Measurements from ENCODE around the gene GRAMD1C.

The GRAMD1C gene

GRCh38 chr3:113979916-113980315 is 141.3 kb downstream of the GRAMD1C start:
- Histone ChIP-seq H3K4me3 (ENCODE audit: low read depth, low read length) (no peak overlapping the region), H3K36me3 (replicated peaks) (no peaks in the 10 kb centered on the region), H3K27me3 (replicated peaks) (no peaks in the 10 kb centered on the region), H3K27ac (no peak overlapping the region)
- no peak for TF ChIP-seq CTCF (IDR thresholded peaks at IDR 0.05; ENCODE audit: low read depth, low read length, missing control alignments)
- no peak for DNase-seq
- in situ Hi-C loops (cut with HindIII; ENCODE audit: low pct_ligation_motif_present, low sequenced_read_pairs): no loop called here

GRCh38 chr3:113981803-113982202 is 143.2 kb downstream of the GRAMD1C start:
- no peak for TF ChIP-seq CTCF (IDR thresholded peaks at IDR 0.05; ENCODE audit: low read depth, low read length, missing control alignments)
- Histone ChIP-seq H3K4me3 (ENCODE audit: low read depth, low read length) (no peak overlapping the region), H3K27ac (no peak overlapping the region), H3K36me3 (replicated peaks) (no peaks in the 10 kb centered on the region), H3K27me3 (replicated peaks) (no peaks in the 10 kb centered on the region)
- in situ Hi-C loops (cut with HindIII; ENCODE audit: low pct_ligation_motif_present, low sequenced_read_pairs): no loop called here
- no peak for DNase-seq

GRCh38 chr3:113983544-113983943 is 145.0 kb downstream of the GRAMD1C start:
- H3K27ac ChIP-seq: no peak overlapping the region
- DNase-seq: no peak
- in situ Hi-C loops (cut with HindIII; ENCODE audit: low pct_ligation_motif_present, low sequenced_read_pairs): no loop called here
- H3K27me3 ChIP-seq (replicated peaks): no peaks in the 10 kb centered on the region
- no peaks in the 10 kb centered on the region for H3K36me3 ChIP-seq (replicated peaks)
- TF ChIP-seq CTCF (IDR thresholded peaks at IDR 0.05; ENCODE audit: low read depth, low read length, missing control alignments): no peak
- H3K4me3 ChIP-seq (ENCODE audit: low read depth, low read length): no peak overlapping the region

GRCh38 chr3:113985541-113985940 is 147.0 kb downstream of the GRAMD1C start:
- in situ Hi-C loops (cut with HindIII; ENCODE audit: low pct_ligation_motif_present, low sequenced_read_pairs): no loop called here
- H3K27ac ChIP-seq: no peak overlapping the region

More at GRCh38 chr3:113985541-113985940, 147.0 kb downstream of the GRAMD1C start:
- Histone ChIP-seq H3K27me3 (replicated peaks) (no peaks in the 10 kb centered on the region), H3K4me3 (ENCODE audit: low read depth, low read length) (no peak overlapping the region), H3K36me3 (replicated peaks) (no peaks in the 10 kb centered on the region)
- DNase-seq: no peak
- TF ChIP-seq CTCF (IDR thresholded peaks at IDR 0.05; ENCODE audit: low read depth, low read length, missing control alignments): no peak
